ENCODE measurements around the gene ATP6V1G1.

- TF ChIP-seq, protein P1, sequence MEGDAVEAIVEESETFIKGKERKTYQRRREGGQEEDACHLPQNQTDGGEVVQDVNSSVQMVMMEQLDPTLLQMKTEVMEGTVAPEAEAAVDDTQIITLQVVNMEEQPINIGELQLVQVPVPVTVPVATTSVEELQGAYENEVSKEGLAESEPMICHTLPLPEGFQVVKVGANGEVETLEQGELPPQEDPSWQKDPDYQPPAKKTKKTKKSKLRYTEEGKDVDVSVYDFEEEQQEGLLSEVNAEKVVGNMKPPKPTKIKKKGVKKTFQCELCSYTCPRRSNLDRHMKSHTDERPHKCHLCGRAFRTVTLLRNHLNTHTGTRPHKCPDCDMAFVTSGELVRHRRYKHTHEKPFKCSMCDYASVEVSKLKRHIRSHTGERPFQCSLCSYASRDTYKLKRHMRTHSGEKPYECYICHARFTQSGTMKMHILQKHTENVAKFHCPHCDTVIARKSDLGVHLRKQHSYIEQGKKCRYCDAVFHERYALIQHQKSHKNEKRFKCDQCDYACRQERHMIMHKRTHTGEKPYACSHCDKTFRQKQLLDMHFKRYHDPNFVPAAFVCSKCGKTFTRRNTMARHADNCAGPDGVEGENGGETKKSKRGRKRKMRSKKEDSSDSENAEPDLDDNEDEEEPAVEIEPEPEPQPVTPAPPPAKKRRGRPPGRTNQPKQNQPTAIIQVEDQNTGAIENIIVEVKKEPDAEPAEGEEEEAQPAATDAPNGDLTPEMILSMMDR (IDR thresholded peaks at IDR 0.05; ENCODE audit: insufficient read depth, low read length, poor library complexity, severe bottlenecking), result no peak
- no peak for TF ChIP-seq EZH2phosphoT487 (conservative IDR thresholded peaks at IDR 0.05; ENCODE audit: low read length)
These were observed 18.5 kb downstream of the ATP6V1G1 start for GRCh38 chr9:114606068-114606467.
